ENCODE results near the gene IGFLR1.
"Not testable (repeated sequence)": the region's sequence is repeated elsewhere in the genome, so short reads cannot be mapped to it uniquely, and the experiment has no call there.

IGFLR1 gene

GRCh38 chr19:35739275-35740107, 2.8 kb downstream of the IGFLR1 start:
- DNase-seq = no peak

- no peak for DNase-seq
These were observed 3.4 kb downstream of the IGFLR1 start for GRCh38 chr19:35738887-35739229.

GRCh38 chr19:35738021-35738886, 4.0 kb downstream of the IGFLR1 start:
- no peak for DNase-seq

GRCh38 chr19:35736913-35737886, 5.1 kb downstream of the IGFLR1 start:
- peak; percentile 40 for DNase-seq

GRCh38 chr19:35734889-35735288, 7.4 kb downstream of the IGFLR1 start:
- DNase-seq = no peak

GRCh38 chr19:35734273-35734672, 8.0 kb downstream of the IGFLR1 start:
- no peak for DNase-seq

- DNase-seq = no peak
These were observed 8.8 kb downstream of the IGFLR1 start for GRCh38 chr19:35733180-35734125.

GRCh38 chr19:35732540-35733179, 9.6 kb downstream of the IGFLR1 start:
- DNase-seq = no peak

GRCh38 chr19:35731779-35732405, 10.4 kb downstream of the IGFLR1 start:
- no peak for DNase-seq

- no peak for DNase-seq
These were observed 10.9 kb downstream of the IGFLR1 start for GRCh38 chr19:35731353-35731752.

GRCh38 chr19:35730326-35730725, 11.9 kb downstream of the IGFLR1 start:
- no peak for DNase-seq

GRCh38 chr19:35729763-35730162, 12.5 kb downstream of the IGFLR1 start:
- no peak for DNase-seq

GRCh38 chr19:35729021-35729420, 13.2 kb downstream of the IGFLR1 start:
- DNase-seq = no peak

GRCh38 chr19:35727956-35728706, 14.1 kb downstream of the IGFLR1 start:
- DNase-seq = no peak

- no peak for DNase-seq
These were observed 14.9 kb downstream of the IGFLR1 start for GRCh38 chr19:35727053-35727955.

- no peak for DNase-seq
These were observed 16.9 kb downstream of the IGFLR1 start for GRCh38 chr19:35725216-35725861.

GRCh38 chr19:35724560-35724959, 17.7 kb downstream of the IGFLR1 start:
- DNase-seq = no peak

GRCh38 chr19:35724132-35724531, 18.1 kb downstream of the IGFLR1 start:
- not testable (repeated sequence) for DNase-seq
